Regular cardiac myocyte (primary cell): ENCODE results near the gene FLG. TPM values are rescaled to one million over a fixed set of nuclear protein-coding genes. Genes with fewer than 3 reads are reported as not detected.

Experiments
- total RNA-seq: library from RNA; depleted of rRNA; stranded (reverse); fragments of >200 nt; gene quantifications from 2 replicates; pipeline ENCODE4 v1.2.3, GENCODE V29; 2014

The FLG gene
- total RNA-seq, result under 0.01 TPM in 2 replicates

DNA sequence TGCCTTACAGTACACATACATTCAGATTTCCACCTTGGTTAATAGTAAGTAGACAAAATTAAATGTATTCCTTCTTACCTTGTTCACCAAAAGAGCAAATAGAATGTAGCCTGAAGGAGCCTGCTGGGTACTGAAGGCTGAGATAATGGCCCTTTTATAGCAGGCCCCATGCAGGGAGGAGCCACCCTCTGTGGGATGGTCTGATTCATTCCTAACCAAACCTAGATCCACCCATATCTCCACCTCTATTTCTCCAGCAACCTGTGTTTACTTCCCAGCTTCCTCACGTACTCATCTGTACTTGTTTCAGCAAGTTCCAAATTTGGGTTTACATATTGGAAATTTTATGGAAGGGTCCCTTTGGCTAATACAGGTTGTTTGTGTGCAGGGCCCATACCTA, at the start of gene FLG:
FLG (minus strand) TSS at position 129 of the 400 bp plus-strand sequence. CDS start 9,783 bp downstream, outside the sequence.

GRCh38 chr1:152359906-152360305, 34.9 kb upstream of the FLG start, which contains the start of gene FLG2:
FLG2 (minus strand) TSS chr1:152360006; CDS start chr1:152358884, 1,122 bp downstream.

Other genes with a start within 250 kb of the FLG start
- not detected in 2 replicates for gene TCHHL1, start 236.2 kb downstream of the FLG start, total RNA-seq
- gene TCHH, start 209.8 kb downstream of the FLG start, total RNA-seq, result under 0.01 TPM in 1 of 2 replicates, not detected in the other
- gene RPTN, start 166.0 kb downstream of the FLG start, total RNA-seq, result under 0.01 TPM in 2 replicates
- not detected in 2 replicates for gene HRNR, start 101.0 kb downstream of the FLG start, total RNA-seq
- not detected in 2 replicates for gene FLG2, start 34.8 kb upstream of the FLG start, total RNA-seq
- gene CRNN, start 89.0 kb upstream of the FLG start, total RNA-seq, result not detected in 2 replicates
- gene LCE5A, start 185.6 kb upstream of the FLG start, total RNA-seq, result not detected in 2 replicates
- gene CRCT1, start 189.2 kb upstream of the FLG start, total RNA-seq, result not detected in 2 replicates
- gene LCE3E, start 241.5 kb upstream of the FLG start, total RNA-seq, result not detected in 2 replicates